ENCODE results near the gene ETV6.

DNA sequence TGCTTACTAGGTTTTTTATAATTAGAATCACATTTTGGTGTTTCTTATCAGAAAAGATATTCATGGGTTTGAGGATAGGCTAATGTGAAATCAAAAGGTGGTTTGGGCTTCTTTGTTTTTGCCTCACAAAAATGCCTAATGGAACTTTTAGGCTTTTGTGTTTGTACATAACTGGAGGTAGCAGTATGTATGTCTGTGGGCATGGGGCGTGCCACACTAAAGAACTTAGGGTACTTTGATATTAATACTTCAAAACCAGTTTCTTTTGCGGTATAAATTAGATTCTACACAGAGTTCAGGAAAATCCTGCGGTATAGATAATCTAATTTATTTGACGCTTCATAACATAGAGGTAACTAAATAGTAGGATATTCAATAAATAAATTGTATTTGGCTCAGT, 1.9 kb downstream of the ETV6 start:
- TF ChIP-seq POLR2A (IDR thresholded peaks at IDR 0.05; ENCODE audit: low read length) (no peak), GATA1 (IDR thresholded peaks at IDR 0.05; ENCODE audit: low read depth, low read length) (no peak)

Data from erythroblast (primary cell).